A549 (cell line): ENCODE data around the gene IDH3G. TPM values are rescaled to one million over a fixed set of nuclear protein-coding genes. Genes with fewer than 3 reads are reported as not detected.

Experiments used
- ATAC-seq, 2 experiments: fragments of 200-7000 bp in 1 of 2; fragments of >200 bp in 1 of 2; cut with Nextera tagmentation in 1 of 2; cut with Tn5 transposase in 1 of 2; 3 replicates each; pipeline versions ENCODE4 v1.8.0 to v1.9.1; 2018 to 2020; ENCODE audit warnings: mild to moderate bottlenecking in 1 of 2, moderate library complexity in 1 of 2
- CTCF ChIA-PET: fragments of 300-600 bp; sonication (Branson Sonifier 250); formaldehyde crosslinking; extraction: SDS; loops from one replicate; lab custom pipeline; 2021; ENCODE audit warnings: antibody characterized with exemption, inconsistent platforms; lab: Yijun Ruan, JAX
- POLR2A ChIA-PET: fragments of 350-600 bp; formaldehyde crosslinking; extraction: SDS; loops from one replicate; lab custom pipeline; 2021; ENCODE audit warnings: antibody characterized with exemption, inconsistent platforms; lab: Yijun Ruan, JAX
- DNase-seq, 2 experiments: peaks; one replicate each; pipeline versions ENCODE4 v3.0.0 to v3.0.0-alpha.2; 2011 to 2016; ENCODE audit warnings: low read depth in 1 of 2, low spot score in 1 of 2
- FAIRE-seq: peaks from 2 replicates; lab custom pipeline; 2011; peaks lifted over from hg19 to GRCh38; lab: Jason Lieb, UNC
- H3K27ac ChIP-seq, 2 experiments: fragments of >200 bp; sonication (Bioruptor Twin); formaldehyde crosslinking; 3 replicates each; pipeline ENCODE4 v1.5.1; 2016 to 2017
- H3K4me1 ChIP-seq: fragments of >200 bp; sonication (Bioruptor Twin); formaldehyde crosslinking; 3 replicates; pipeline ENCODE4 v1.6.1; 2016
- H3K4me2 ChIP-seq: fragments of >200 bp; sonication (Bioruptor Twin); formaldehyde crosslinking; 3 replicates; pipeline ENCODE4 v1.6.1; 2016
- H3K4me3 ChIP-seq: fragments of >200 bp; sonication (Bioruptor Twin); formaldehyde crosslinking; 3 replicates; pipeline ENCODE4 v1.5.1; 2016
- H3K9me3 ChIP-seq: fragments of >200 bp; sonication (Bioruptor Twin); formaldehyde crosslinking; 3 replicates; pipeline ENCODE4 v1.6.1; 2016
- CBX2 ChIP-seq: fragments of 200-600 bp; sonication (generic); IDR thresholded peaks from 2 replicates; pipeline ENCODE4 v1.6.1; 2016; ENCODE audit warnings: low read depth, mild to moderate bottlenecking, borderline replicate concordance
- CHD2 ChIP-seq: fragments of 150-350 bp; IDR thresholded peaks from 2 replicates; pipeline ENCODE4 v1.6.1; 2014; ENCODE audit warnings: low read length; ENCODE audit not compliant: partially characterized antibody
- CHD4 ChIP-seq: fragments of 200-600 bp; sonication (generic); IDR thresholded peaks from 2 replicates; pipeline ENCODE4 v1.6.1; 2016; ENCODE audit warnings: antibody characterized with exemption, mild to moderate bottlenecking, borderline replicate concordance
- CTCF ChIP-seq: fragments of >200 bp; sonication (Bioruptor Twin); formaldehyde crosslinking; IDR thresholded peaks from 3 replicates; pipeline ENCODE4 v1.5.1; 2016
- E2F6 ChIP-seq: IDR thresholded peaks from 2 replicates; pipeline ENCODE4 v1.6.1; 2012; ENCODE audit warnings: low read depth, borderline replicate concordance
- EP300 ChIP-seq, 2 experiments: fragments of >200 bp; sonication (Bioruptor Twin); formaldehyde crosslinking; IDR thresholded peaks; 2 replicates in 1 of 2; 3 replicates in 1 of 2; pipeline ENCODE4 v1.6.1; 2016 to 2017
- FOSB ChIP-seq: fragments of 250-450 bp; sonication (Bioruptor Pico); IDR thresholded peaks from 2 replicates; pipeline ENCODE4 v1.5.0; 2020; ENCODE audit warnings: mild to moderate bottlenecking, moderate library complexity
- FOSL2 ChIP-seq, 2 experiments: fragments of 450-650 bp in 1 of 2; fragments of >200 bp in 1 of 2; sonication (Bioruptor Twin) in 1 of 2; formaldehyde crosslinking; IDR thresholded peaks; 2 replicates each; pipeline versions ENCODE4 v1.5.0 to v1.6.1; 2016 to 2020; ENCODE audit warnings: mild to moderate bottlenecking in 1 of 2, moderate library complexity in 1 of 2
- GATA3 ChIP-seq: IDR thresholded peaks from 2 replicates; pipeline ENCODE4 v1.6.1; 2012; ENCODE audit warnings: borderline replicate concordance
- HDAC2 ChIP-seq: fragments of 200-600 bp; sonication (generic); IDR thresholded peaks from 2 replicates; pipeline ENCODE4 v1.6.1; 2016
- HEYL ChIP-seq: fragments of 250-450 bp; sonication (Bioruptor Pico); IDR thresholded peaks from 2 replicates; pipeline ENCODE4 v1.8.0; 2021; ENCODE audit warnings: mild to moderate bottlenecking, moderate library complexity
- HOXA7 ChIP-seq: fragments of 250-450 bp; sonication (Bioruptor Pico); IDR thresholded peaks from 2 replicates; pipeline ENCODE4 v1.5.0; 2020; ENCODE audit warnings: mild to moderate bottlenecking, moderate library complexity
- HOXB13 ChIP-seq: fragments of 250-450 bp; sonication (Bioruptor Pico); IDR thresholded peaks from 2 replicates; pipeline ENCODE4 v1.5.0; 2020; ENCODE audit warnings: low read depth, mild to moderate bottlenecking, moderate library complexity
- JUN ChIP-seq, 2 experiments: fragments of >200 bp; sonication (Bioruptor Twin); formaldehyde crosslinking; IDR thresholded peaks; 2 replicates in 1 of 2; 3 replicates in 1 of 2; pipeline ENCODE4 v1.6.1; 2016 to 2017
- JUNB ChIP-seq: fragments of >200 bp; sonication (Bioruptor Twin); formaldehyde crosslinking; IDR thresholded peaks from 2 replicates; pipeline ENCODE4 v1.6.1; 2016
- KDM1A ChIP-seq: fragments of 200-600 bp; sonication (generic); IDR thresholded peaks from 2 replicates; pipeline ENCODE4 v1.6.1; 2016; ENCODE audit warnings: low read depth, mild to moderate bottlenecking
- MAFK ChIP-seq: fragments of 450-650 bp; IDR thresholded peaks from 2 replicates; pipeline ENCODE4 v1.6.1; 2014; ENCODE audit not compliant: partially characterized antibody
- MYC ChIP-seq: IDR thresholded peaks from 2 replicates; pipeline ENCODE4 v1.6.1; 2012; ENCODE audit warnings: mild to moderate bottlenecking, inconsistent platforms, low read length, improper control_type of control experiment, borderline replicate concordance
- NFE2L2 ChIP-seq: fragments of 150-350 bp; conservative IDR thresholded peaks from 2 replicates; pipeline ENCODE4 v1.6.1; 2014; ENCODE audit warnings: low read length
- PBX3 ChIP-seq: IDR thresholded peaks from 2 replicates; pipeline ENCODE4 v1.6.1; 2012
- POLR2AphosphoS2 ChIP-seq: conservative IDR thresholded peaks from 2 replicates; pipeline ENCODE4 v1.6.1; 2012; ENCODE audit warnings: low read length, improper control_type of control experiment, inconsistent platforms
- RARB ChIP-seq: fragments of 250-450 bp; sonication (Bioruptor Pico); IDR thresholded peaks from 2 replicates; pipeline ENCODE4 v1.8.0; 2021; ENCODE audit warnings: mild to moderate bottlenecking, moderate library complexity
- RCOR1 ChIP-seq: fragments of 150-350 bp; IDR thresholded peaks from 2 replicates; pipeline ENCODE4 v1.6.1; 2014; ENCODE audit warnings: antibody characterized with exemption, low read length, low read depth
- RNF2 ChIP-seq: fragments of 200-600 bp; sonication (generic); IDR thresholded peaks from 2 replicates; pipeline ENCODE4 v1.6.1; 2016; ENCODE audit warnings: low read depth, mild to moderate bottlenecking, antibody characterized with exemption, moderate library complexity, borderline replicate concordance
- TP53 ChIP-seq: fragments of 250-450 bp; sonication (Bioruptor Pico); IDR thresholded peaks from 2 replicates; pipeline ENCODE4 v1.5.0; 2021; ENCODE audit warnings: mild to moderate bottlenecking, moderate library complexity
- USF2 ChIP-seq: fragments of 450-650 bp; IDR thresholded peaks from 2 replicates; pipeline ENCODE4 v1.6.1; 2014; ENCODE audit warnings: antibody characterized with exemption
- ZC3H11A ChIP-seq: fragments of 450-650 bp; IDR thresholded peaks from 2 replicates; pipeline ENCODE4 v1.6.1; 2014; ENCODE audit warnings: antibody characterized with exemption, mild to moderate bottlenecking
- WGBS: methylation state at CpG from one replicate; pipeline ENCODE4 v1.1.6; 2017; ENCODE audit errors: missing lambda C conversion rate; 5-methylcytosine and 5-hydroxymethylcytosine counted together
- polyA plus RNA-seq, 4 experiments: library from polyadenylated mRNA; depleted of rRNA in 3 of 4; stranded (reverse); fragments of >200 nt; fragmentation: RNase III in 1 of 4; extraction: RNeasy Plus Mini Kit Qiagen cat#74134 plus additional on column Dnase treatment in 1 of 4; gene quantifications; 2 replicates in 3 of 4; 3 replicates in 1 of 4; pipeline ENCODE4 v1.2.3, GENCODE V29; 2011 to 2017

IDH3G gene
- polyA plus RNA-seq, 2 of the 4 experiments (the other 2 are of a cell fraction), result 45.6 to 58.5 TPM

- TF ChIP-seq MYC (no peak), GATA3 (no peak), KDM1A (no peak), HEYL (CRISPR knock-in tag) (no peak), CTCF (no peak), NFE2L2 (no peak), HOXB13 (no peak), CBX2 (no peak), RARB (CRISPR knock-in tag) (no peak), ZC3H11A (no peak)
- H3K4me1 ChIP-seq, result no peaks in the 10 kb centered on the region
- no peak overlapping the region for H3K4me3 ChIP-seq
- DNase-seq, result no peak
- ATAC-seq, result no peak
- POLR2A ChIA-PET, result interaction anchor here (1.4 kb wide), 1 partner anchor 17 kb away, joined by 4 read pairs; the partner anchor contains the start of genes IDH3G and SSR4
- no peaks in the 10 kb centered on the region for H3K9me3 ChIP-seq
- no peak for FAIRE-seq
- CTCF ChIA-PET, result interaction anchor here (0.7 to 4.9 kb wide), 5 partner anchors 10 to 170 kb away, joined by 3 to 27 read pairs (median 5); partner anchors contain the start of gene PLXNB3
- no peak overlapping the region for H3K4me2 ChIP-seq
- H3K27ac ChIP-seq, result no peak overlapping the region
- 92% methylated on average over 14 of the region's 34 CpGs for WGBS
These were observed 16.7 kb downstream of the IDH3G start for GRCh38 chrX:153777261-153778090.

- ChIA-PET POLR2A (no interaction called here), CTCF (no interaction called here)
- DNase-seq, result peak in 1 of 2 experiments; percentile 31
- H3K4me1 ChIP-seq, result no peaks in the 10 kb centered on the region
- H3K4me2 ChIP-seq, result no peak overlapping the region
- 75% methylated on average over 5 of the region's 22 CpGs for WGBS
- TF ChIP-seq MAFK (no peak), POLR2AphosphoS2 (no peak), RCOR1 (no peak), HOXA7 (no peak), JUN (IDR thresholded peaks at IDR 0.05) (no peak), PBX3 (no peak), CHD2 (no peak), HOXB13 (no peak), E2F6 (no peak), RNF2 (no peak), FOSB (CRISPR knock-in tag) (no peak), CBX2 (no peak), USF2 (no peak), EP300 (IDR thresholded peaks at IDR 0.05) (no peak), HDAC2 (no peak), FOSL2 (IDR thresholded peaks at IDR 0.05) (no peak), FOSL2 (CRISPR knock-in tag; IDR thresholded peaks at IDR 0.05) (no peak), TP53 (CRISPR knock-in tag) (no peak), JUNB (no peak), CHD4 (no peak)
- TF ChIP-seq, all 56 proteins: peak for 0
- H3K9me3 ChIP-seq, result no peaks in the 10 kb centered on the region
- ATAC-seq, result 0 out of 6 replicates have a peak, but pooled peaks of 1 of the 2 experiments have one; percentile 5
- H3K27ac ChIP-seq, result peak overlapping the region in 1 of 2 experiments; percentile 32; a peak in 1 of 6 replicates
- H3K4me3 ChIP-seq, result no peak overlapping the region
- no peak for FAIRE-seq
These were observed 17.5 kb downstream of the IDH3G start for GRCh38 chrX:153776611-153777045.
